ENCODE data around the gene RBBP6. TPM values are rescaled to one million over a fixed set of nuclear protein-coding genes. Genes with fewer than 3 reads are reported as not detected.
"Not testable (repeated sequence)": the region's sequence is repeated elsewhere in the genome, so short reads cannot be mapped to it uniquely, and the experiment has no call there.

The RBBP6 gene
- total RNA-seq, 2 donors from 2014 or later = 42.2 to 104 TPM

DNA sequence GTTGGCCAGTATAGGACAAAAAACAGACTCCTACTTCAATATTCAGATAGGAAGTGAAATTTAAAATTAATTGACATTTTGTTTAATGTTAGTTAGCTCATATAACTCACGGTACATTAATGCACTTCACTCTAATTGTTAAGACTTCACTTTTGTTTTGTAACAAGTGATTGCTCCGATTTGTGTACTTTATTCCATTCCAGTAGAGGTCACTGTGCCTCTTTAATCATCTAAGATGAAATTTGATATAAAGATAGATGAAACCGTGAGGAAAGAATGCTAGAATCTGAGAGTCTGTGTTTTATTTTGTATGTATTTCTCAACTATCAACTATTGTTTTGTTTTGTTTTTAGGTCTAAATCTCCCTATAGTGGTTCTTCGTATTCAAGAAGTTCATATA is 29.0 kb downstream of the RBBP6 start:
- Histone ChIP-seq H3K36me3 (peaks cover 66% of the 10 kb centered on the region), H3K27ac (no peak overlapping the region)

DNA sequence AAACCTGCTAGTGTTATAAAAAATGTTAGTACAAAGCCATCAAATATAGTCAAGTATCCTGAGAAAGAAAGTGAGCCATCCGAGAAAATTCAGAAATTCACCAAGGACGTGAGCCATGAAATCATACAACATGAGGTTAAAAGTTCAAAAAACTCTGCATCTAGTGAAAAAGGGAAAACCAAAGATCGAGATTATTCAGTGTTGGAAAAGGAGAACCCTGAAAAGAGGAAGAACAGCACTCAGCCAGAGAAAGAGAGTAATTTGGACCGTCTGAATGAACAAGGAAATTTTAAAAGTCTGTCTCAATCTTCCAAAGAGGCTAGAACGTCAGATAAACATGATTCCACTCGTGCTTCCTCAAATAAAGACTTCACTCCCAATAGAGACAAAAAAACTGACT is 31.7 kb downstream of the RBBP6 start:
- Histone ChIP-seq H3K4me1 (ENCODE audit: control insufficient read depth in 1 of 2, low read depth in 2 of 2) (no peaks in the 10 kb centered on the region), H3K36me3 (peaks cover 43% of the 10 kb centered on the region), H3K4me3 (no peak overlapping the region), H3K9me3 (no peaks in the 10 kb centered on the region), H3K27ac (no peak overlapping the region), H3K27me3 (replicated peaks; ENCODE audit: insufficient read depth) (no peaks in the 10 kb centered on the region)
- TF ChIP-seq, protein P1, sequence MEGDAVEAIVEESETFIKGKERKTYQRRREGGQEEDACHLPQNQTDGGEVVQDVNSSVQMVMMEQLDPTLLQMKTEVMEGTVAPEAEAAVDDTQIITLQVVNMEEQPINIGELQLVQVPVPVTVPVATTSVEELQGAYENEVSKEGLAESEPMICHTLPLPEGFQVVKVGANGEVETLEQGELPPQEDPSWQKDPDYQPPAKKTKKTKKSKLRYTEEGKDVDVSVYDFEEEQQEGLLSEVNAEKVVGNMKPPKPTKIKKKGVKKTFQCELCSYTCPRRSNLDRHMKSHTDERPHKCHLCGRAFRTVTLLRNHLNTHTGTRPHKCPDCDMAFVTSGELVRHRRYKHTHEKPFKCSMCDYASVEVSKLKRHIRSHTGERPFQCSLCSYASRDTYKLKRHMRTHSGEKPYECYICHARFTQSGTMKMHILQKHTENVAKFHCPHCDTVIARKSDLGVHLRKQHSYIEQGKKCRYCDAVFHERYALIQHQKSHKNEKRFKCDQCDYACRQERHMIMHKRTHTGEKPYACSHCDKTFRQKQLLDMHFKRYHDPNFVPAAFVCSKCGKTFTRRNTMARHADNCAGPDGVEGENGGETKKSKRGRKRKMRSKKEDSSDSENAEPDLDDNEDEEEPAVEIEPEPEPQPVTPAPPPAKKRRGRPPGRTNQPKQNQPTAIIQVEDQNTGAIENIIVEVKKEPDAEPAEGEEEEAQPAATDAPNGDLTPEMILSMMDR (IDR thresholded peaks at IDR 0.05) = no peak
- DNase-seq (ENCODE audit: low spot score) (no peak), ATAC-seq (ENCODE audit: insufficient number of reproducible peaks, low FRiP score, low read depth) (no peak)

More for the DNA sequence above, 29.0 kb downstream of the RBBP6 start:
- Histone ChIP-seq H3K4me1 (ENCODE audit: control insufficient read depth in 1 of 2, low read depth in 2 of 2) (no peaks in the 10 kb centered on the region), H3K4me3 (no peak overlapping the region), H3K27me3 (replicated peaks; ENCODE audit: insufficient read depth) (no peaks in the 10 kb centered on the region), H3K9me3 (no peaks in the 10 kb centered on the region)
- ATAC-seq (ENCODE audit: insufficient number of reproducible peaks, low FRiP score, low read depth) (no peak), DNase-seq (ENCODE audit: low spot score) (no peak)
- TF ChIP-seq, protein P1 (IDR thresholded peaks at IDR 0.05) = no peak

- H3K9me3 ChIP-seq = no peaks in the 10 kb centered on the region
- no peak overlapping the region for H3K27ac ChIP-seq
- no peaks in the 10 kb centered on the region for H3K27me3 ChIP-seq (replicated peaks; ENCODE audit: insufficient read depth)
- DNase-seq (ENCODE audit: low spot score) (no peak), ATAC-seq (ENCODE audit: insufficient number of reproducible peaks, low FRiP score, low read depth) (no peak)
- TF ChIP-seq, protein P1 (IDR thresholded peaks at IDR 0.05) = no peak
- H3K4me3 ChIP-seq = no peak overlapping the region
- H3K4me1 ChIP-seq (ENCODE audit: control insufficient read depth in 1 of 2, low read depth in 2 of 2) = no peaks in the 10 kb centered on the region
- H3K36me3 ChIP-seq = peaks cover 35% of the 10 kb centered on the region
Observed at GRCh38 chr16:24572069-24572468, 32.7 kb downstream of the RBBP6 start.

DNA sequence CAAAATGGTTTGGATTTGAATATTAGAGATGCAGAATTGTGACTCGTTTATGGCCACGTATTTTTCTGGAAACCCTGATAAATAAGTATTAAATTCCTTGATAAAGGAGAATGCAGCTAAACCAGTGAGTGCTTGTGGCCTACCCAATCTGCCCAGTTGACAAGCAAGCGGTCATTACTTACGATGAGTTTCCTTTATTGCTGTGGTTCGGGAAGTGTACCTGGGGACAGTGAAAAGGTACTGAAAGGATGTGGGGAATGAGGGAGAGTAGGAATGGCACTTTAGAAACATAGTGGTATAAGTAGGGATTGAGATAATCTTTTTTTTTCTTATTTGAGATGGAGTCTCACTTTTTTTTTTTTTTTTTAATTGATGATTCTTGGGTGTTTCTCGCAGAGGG is 33.8 kb downstream of the RBBP6 start:
- Histone ChIP-seq H3K36me3 (peaks cover 24% of the 10 kb centered on the region), H3K4me1 (ENCODE audit: control insufficient read depth in 1 of 2, low read depth in 2 of 2) (no peaks in the 10 kb centered on the region), H3K27me3 (replicated peaks; ENCODE audit: insufficient read depth) (no peaks in the 10 kb centered on the region), H3K27ac (no peak overlapping the region), H3K4me3 (no peak overlapping the region), H3K9me3 (no peaks in the 10 kb centered on the region)
- ATAC-seq (ENCODE audit: insufficient number of reproducible peaks, low FRiP score, low read depth) = no peak
- TF ChIP-seq, protein P1 (IDR thresholded peaks at IDR 0.05) = no peak
- DNase-seq (ENCODE audit: low spot score) = no peak

GRCh38 chr16:24574515-24575485 is 35.4 kb downstream of the RBBP6 start:
- not testable (repeated sequence) for DNase-seq (ENCODE audit: low spot score); H3K27ac ChIP-seq; H3K36me3 ChIP-seq; H3K9me3 ChIP-seq; ATAC-seq (ENCODE audit: insufficient number of reproducible peaks, low FRiP score, low read depth); H3K27me3 ChIP-seq (replicated peaks; ENCODE audit: insufficient read depth); H3K4me3 ChIP-seq; H3K4me1 ChIP-seq (ENCODE audit: control insufficient read depth in 1 of 2, low read depth in 2 of 2)

DNA sequence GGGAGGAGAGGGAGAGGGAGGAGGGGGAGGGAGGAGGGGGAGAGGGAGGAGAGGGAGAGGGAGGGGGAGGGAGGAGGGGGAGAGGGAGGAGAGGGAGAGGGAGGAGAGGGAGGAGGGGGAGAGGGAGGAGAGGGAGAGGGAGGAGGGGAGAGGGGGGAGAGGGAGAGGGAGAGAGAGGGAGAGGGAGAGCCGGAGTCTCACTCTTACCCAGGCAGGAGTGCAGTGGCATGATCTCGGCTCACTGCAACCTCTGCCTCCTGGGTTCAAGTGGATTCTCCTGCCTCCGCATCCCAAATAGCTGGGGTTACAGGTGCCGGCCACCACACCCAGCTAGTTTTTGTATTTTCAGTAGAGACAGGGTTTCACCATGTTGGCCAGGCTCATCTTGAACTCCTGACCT is 36.4 kb downstream of the RBBP6 start:
- H3K4me3 ChIP-seq; DNase-seq (ENCODE audit: low spot score); ATAC-seq (ENCODE audit: insufficient number of reproducible peaks, low FRiP score, low read depth): not testable (repeated sequence)

More for the DNA sequence above, 36.4 kb downstream of the RBBP6 start:
- not testable (repeated sequence) for H3K27ac ChIP-seq; H3K9me3 ChIP-seq; H3K4me1 ChIP-seq (ENCODE audit: control insufficient read depth in 1 of 2, low read depth in 2 of 2); H3K36me3 ChIP-seq; H3K27me3 ChIP-seq (replicated peaks; ENCODE audit: insufficient read depth)

Measured in thoracic aorta (tissue), 2 donors.